Stimulated activated CD4-positive, alpha-beta T cell treated with anti-CD3 and anti-CD28 coated beads, Interleukin-12 subunit alpha, Interleukin-12 subunit beta, amount 100 ng/mL, for 48 hours (primary cell): ENCODE results near the gene TCF23.
"Not testable (repeated sequence)": the region's sequence is repeated elsewhere in the genome, so short reads cannot be mapped to it uniquely, and the experiment has no call there.

Experiments
- DNase-seq, 3 donors: peaks; one replicate each; pipeline ENCODE4 v3.0.0-alpha.2; 2020; ENCODE audit warnings: low read depth in 2 of 3, low spot score in 1 of 3

Gene TCF23

GRCh38 chr2:27148801-27149439 is at the start of gene TCF23:
Gene TCF23, plus strand, starts transcription at chr2:27149004. Its CDS starts 130 bp downstream, at chr2:27149134.
- DNase-seq: no peak

GRCh38 chr2:27099334-27099955 is 49.4 kb upstream of the TCF23 start:
- DNase-seq: no peak

GRCh38 chr2:27100036-27100435 is 48.8 kb upstream of the TCF23 start:
- no peak for DNase-seq

GRCh38 chr2:27102329-27102728 is 46.5 kb upstream of the TCF23 start:
- DNase-seq: no peak

- no peak for DNase-seq
Observed at GRCh38 chr2:27105981-27106380, 42.8 kb upstream of the TCF23 start.

GRCh38 chr2:27108221-27108620 is 40.6 kb upstream of the TCF23 start:
- DNase-seq: no peak

GRCh38 chr2:27109083-27109482 is 39.7 kb upstream of the TCF23 start:
- DNase-seq: no peak

GRCh38 chr2:27110603-27111352 is 38.0 kb upstream of the TCF23 start:
- not testable (repeated sequence) for DNase-seq

- DNase-seq: not testable (repeated sequence)
Observed at GRCh38 chr2:27111392-27112078, 37.3 kb upstream of the TCF23 start.

- no peak for DNase-seq
Observed at GRCh38 chr2:27115519-27115918, 33.3 kb upstream of the TCF23 start.

GRCh38 chr2:27117995-27118524 is 30.7 kb upstream of the TCF23 start:
- no peak for DNase-seq

GRCh38 chr2:27118525-27119329 is 30.1 kb upstream of the TCF23 start, which contains the start of gene CGREF1:
Gene CGREF1, minus strand, starts transcription at chr2:27119128. Its CDS starts 14,762 bp downstream, at chr2:27104366.
- no peak for DNase-seq

GRCh38 chr2:27119330-27119670 is 29.5 kb upstream of the TCF23 start:
- DNase-seq: not testable (repeated sequence)

GRCh38 chr2:27121906-27122305 is 26.9 kb upstream of the TCF23 start:
- DNase-seq: no peak

GRCh38 chr2:27122791-27123190 is 26.0 kb upstream of the TCF23 start:
- no peak for DNase-seq

- DNase-seq: peak in 2 of 3 donors; percentile 9 to 44
Observed at GRCh38 chr2:27123302-27124150, 25.3 kb upstream of the TCF23 start, which contains the start of gene ABHD1. Gene ABHD1, plus strand, starts transcription at chr2:27123815. Its CDS starts 134 bp downstream, at chr2:27123949.

- DNase-seq: no peak
Observed at GRCh38 chr2:27125104-27125503, 23.7 kb upstream of the TCF23 start.

- DNase-seq: no peak
Observed at GRCh38 chr2:27126252-27126710, 22.5 kb upstream of the TCF23 start.

- no peak for DNase-seq
Observed at GRCh38 chr2:27127883-27128667, 20.7 kb upstream of the TCF23 start.
